Endometrial microvascular endothelial cells (primary cell): ENCODE data around the gene ARVCF. TPM values are rescaled to one million over a fixed set of nuclear protein-coding genes. Genes with fewer than 3 reads are reported as not detected.

Source experiments
- total RNA-seq: library from RNA; depleted of rRNA; stranded (reverse); fragments of >200 nt; gene quantifications from one replicate; pipeline ENCODE4 v1.2.3, GENCODE V29; 2015; ENCODE audit errors: inconsistent ontology term

The ARVCF gene
- total RNA-seq, 1 donor from 2014 or later = 60.4 TPM

Other genes starting within 250 kb of the ARVCF start
- gene GNB1L, start 161.9 kb downstream of the ARVCF start, total RNA-seq = 19.7 TPM
- gene RTL10, start 161.9 kb downstream of the ARVCF start, total RNA-seq = 36.2 TPM
- 332 TPM for gene COMT, start 75.1 kb downstream of the ARVCF start, total RNA-seq
- gene TXNRD2, start 75.0 kb downstream of the ARVCF start, total RNA-seq = 61.6 TPM
- 48.9 TPM for gene TANGO2, start 4.3 kb upstream of the ARVCF start, total RNA-seq
- gene DGCR8, start 63.4 kb upstream of the ARVCF start, total RNA-seq = 28.9 TPM
- gene RANBP1, start 99.3 kb upstream of the ARVCF start, total RNA-seq = 436 TPM
- gene TRMT2A, start 100.4 kb upstream of the ARVCF start, total RNA-seq = 74.0 TPM
- 35.2 TPM for gene ZDHHC8, start 115.0 kb upstream of the ARVCF start, total RNA-seq
- gene CCDC188, start 134.2 kb upstream of the ARVCF start, total RNA-seq = 2.6 TPM